H1 (cell line): ENCODE measurements around the gene GLS2. TPM values are rescaled to one million over a fixed set of nuclear protein-coding genes. Genes with fewer than 3 reads are reported as not detected.

ENCODE experiments used
- CHD1 ChIP-seq: IDR thresholded peaks from 2 replicates; pipeline ENCODE4 v1.6.1; 2012; ENCODE audit warnings: low read depth, low read length, improper control_type of control experiment
- KDM5A ChIP-seq: fragments of 200-600 bp; IDR thresholded peaks from 2 replicates; pipeline ENCODE4 v1.7.1; 2012; ENCODE audit warnings: mild to moderate bottlenecking, low read length, inconsistent platforms, mixed read lengths
- NANOG ChIP-seq: IDR thresholded peaks from 2 replicates; pipeline ENCODE4 v1.6.1; 2011; ENCODE audit warnings: low read length, low read depth, mild to moderate bottlenecking, inconsistent platforms; ENCODE audit not compliant: insufficient read depth, poor library complexity, severe bottlenecking
- RNF2 ChIP-seq: fragments of 200-900, 300-1000 bp; sonication (generic); IDR thresholded peaks from 2 replicates; pipeline ENCODE4 v1.7.1; 2016; ENCODE audit warnings: borderline replicate concordance, low read depth, mild to moderate bottlenecking, antibody characterized with exemption, low read length; ENCODE audit not compliant: poor library complexity, severe bottlenecking; ENCODE audit errors: missing control alignments
- RXRA ChIP-seq: IDR thresholded peaks from 2 replicates; pipeline ENCODE4 v1.6.1; 2011; ENCODE audit warnings: low read depth, mild to moderate bottlenecking, low read length, moderate library complexity; ENCODE audit not compliant: insufficient read depth
- SP1 ChIP-seq: IDR thresholded peaks from 2 replicates; pipeline ENCODE4 v1.6.1; 2011; ENCODE audit warnings: low read depth, low read length
- SRF ChIP-seq: IDR thresholded peaks from 2 replicates; pipeline ENCODE4 v1.6.1; 2011; ENCODE audit warnings: mild to moderate bottlenecking, low read depth, low read length, moderate library complexity
- ZNF274 ChIP-seq: IDR thresholded peaks from 2 replicates; pipeline ENCODE4 v1.7.0; 2012; ENCODE audit warnings: low read length, borderline replicate concordance; ENCODE audit errors: extremely low read depth
- polyA plus RNA-seq, 7 experiments: library from polyadenylated mRNA; depleted of rRNA in 3 of 7; stranded (reverse) in 5 of 7; unstranded in 2 of 7; fragments of >200 nt in 5 of 7; fragments of 200-250 nt in 2 of 7; gene quantifications; 1 replicate in 5 of 7; 2 replicates in 1 of 7; 4 replicates in 1 of 7; pipeline versions ENCODE4 v1.2.1 to v1.2.3, GENCODE V29; 2011 to 2013; ENCODE audit warnings: missing spikeins in 2 of 7, mixed read lengths in 2 of 7
- total RNA-seq: library from RNA; stranded (reverse); fragmentation: NEBNext Ultra II Directional; extraction: Animal tissue kit (Norgen Biotek cat#: 25700); gene quantifications from 2 replicates; pipeline ENCODE4 v1.2.1, GENCODE V29; 2021

GLS2 gene
- total and polyA plus RNA-seq, 2 of the 8 experiments (the other 6 are each of a cell fraction or from before 2014, with no cell fraction given): 14.5 to 20.1 TPM

DNA sequence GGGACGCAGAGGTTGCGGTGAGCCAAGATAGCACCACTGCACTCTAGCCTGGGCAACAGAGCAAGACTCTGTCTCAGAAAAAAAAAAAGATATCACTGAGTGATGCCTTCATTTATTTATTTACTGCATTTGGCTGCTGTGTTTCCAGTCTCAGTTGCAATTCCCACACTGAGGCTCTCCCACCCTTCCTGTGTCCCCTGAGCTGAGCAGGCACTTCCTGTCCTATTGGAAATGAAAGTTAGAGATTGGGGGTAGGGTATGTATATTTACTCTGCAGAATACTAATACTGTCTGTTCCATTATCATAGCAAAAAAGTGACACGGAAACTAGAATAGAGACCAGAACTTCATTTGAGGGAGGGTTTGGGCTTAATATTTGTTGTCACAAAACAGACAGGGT lies 32.1 kb upstream of the GLS2 start (continued):
- TF ChIP-seq RNF2 (no peak), SRF (no peak), NANOG (no peak), KDM5A (no peak), CHD1 (no peak), RXRA (no peak), SP1 (no peak), ZNF274 (no peak)
